HG03565 (cell line): ENCODE results near the gene MCM3.
A peak's percentile ranks its signal among the peaks of the same experiment; 100 is the strongest.

Experiments
- ATAC-seq: cut with Tn5 transposase; IDR thresholded peaks from one replicate; pipeline ENCODE4 v1.9.1; 2021; ENCODE audit warnings: mild to moderate bottlenecking, moderate library complexity; ENCODE audit not compliant: unreplicated experiment

The MCM3 gene

DNA sequence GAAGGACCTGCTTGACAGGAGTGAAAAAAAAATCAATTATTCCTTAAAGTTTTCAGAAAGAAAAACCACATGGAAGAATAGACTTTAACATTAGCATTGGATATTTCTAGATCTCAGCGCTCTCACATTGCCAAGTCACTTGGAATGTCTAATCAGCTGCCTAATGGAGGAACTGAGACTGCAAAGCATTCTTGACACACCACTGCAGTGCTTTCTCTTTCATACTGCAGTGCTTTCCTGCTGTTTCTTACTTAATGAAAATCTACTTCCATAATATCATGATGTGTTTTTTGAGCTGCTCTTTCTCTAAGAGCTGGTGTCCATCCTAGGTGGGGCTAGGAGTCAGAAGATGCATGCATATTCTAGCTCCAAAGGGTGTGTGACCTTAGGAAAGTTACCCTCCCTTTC lies 20.4 kb upstream of the MCM3 start:
- ATAC-seq: peak; percentile 40

DNA sequence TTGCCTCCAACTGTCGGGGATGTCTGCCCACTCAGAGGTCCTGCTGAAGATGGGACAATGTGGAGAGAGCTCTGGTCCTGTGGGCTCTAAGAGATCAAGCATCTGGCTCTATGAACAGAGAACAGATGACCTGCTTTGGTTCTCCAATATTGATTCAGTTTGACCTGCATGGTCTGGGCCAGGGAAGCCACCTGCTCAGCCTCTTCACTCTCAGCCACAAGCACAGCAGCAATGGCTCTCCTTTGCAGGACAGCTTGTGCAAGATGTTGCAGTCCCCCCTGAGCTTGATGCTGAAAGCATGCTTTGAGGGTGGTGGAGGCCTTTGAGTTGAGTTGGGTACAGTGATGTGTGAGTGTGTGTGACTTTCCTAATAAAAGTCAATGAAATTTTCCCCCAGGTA lies 18.6 kb upstream of the MCM3 start:
- no peak for ATAC-seq

DNA sequence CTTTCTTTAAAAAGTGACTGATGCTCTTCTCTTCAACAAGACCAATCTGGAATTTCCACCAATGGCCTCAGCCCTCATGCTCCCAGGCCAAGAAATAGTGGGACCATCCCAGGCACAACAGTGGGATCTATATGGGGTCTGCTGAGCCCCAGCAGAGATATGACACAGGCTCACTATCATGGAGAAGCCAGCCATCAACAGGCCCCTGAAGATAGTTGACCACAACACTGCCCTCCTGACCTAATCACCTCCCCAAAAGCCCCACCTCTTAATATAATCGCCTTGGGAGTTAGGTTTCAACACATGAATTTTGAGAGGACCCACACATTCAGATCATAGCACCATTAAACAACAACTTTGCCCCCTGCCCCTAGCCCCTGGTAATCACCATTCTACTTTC lies 16.8 kb upstream of the MCM3 start:
- no peak for ATAC-seq

DNA sequence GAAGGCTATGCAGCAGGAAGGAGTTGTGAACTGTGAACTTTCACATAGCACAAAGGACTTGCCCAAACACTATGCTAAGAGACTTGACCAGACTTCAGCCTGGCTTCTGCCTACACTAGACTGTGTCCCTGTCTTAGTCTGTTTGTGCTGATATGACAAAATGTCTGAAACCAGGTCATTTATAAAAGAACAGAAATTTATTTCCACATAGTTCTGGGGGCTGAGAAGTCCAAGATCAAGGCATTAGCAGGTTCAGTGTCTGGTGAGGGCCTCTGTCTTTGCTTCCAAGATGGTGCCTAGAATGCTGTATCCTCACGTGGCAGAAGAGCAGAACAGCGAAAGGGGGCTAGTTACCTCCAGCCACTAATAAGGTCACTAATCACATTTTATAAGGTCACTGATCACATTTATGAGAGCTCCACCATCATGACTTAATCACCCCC lies 16.0 kb upstream of the MCM3 start:
- ATAC-seq: no peak

DNA sequence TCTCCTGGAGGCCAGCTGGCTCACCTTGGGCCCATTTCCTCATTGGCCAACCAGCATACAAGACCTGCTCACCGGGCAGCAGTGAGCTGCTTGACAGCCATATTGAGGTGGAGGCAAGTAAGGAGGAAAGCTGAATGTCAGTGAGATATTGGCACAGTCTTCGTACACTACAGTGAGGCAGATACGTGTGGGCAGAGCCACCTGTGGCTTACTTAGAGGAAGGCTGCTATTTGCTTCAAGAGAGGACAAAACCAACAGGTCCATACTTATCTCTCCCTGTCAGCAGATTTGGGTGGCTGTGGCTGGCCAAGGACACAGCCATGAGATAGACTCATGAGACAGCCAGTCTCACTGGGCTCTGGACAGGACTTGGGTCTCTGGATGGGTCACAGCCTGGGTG lies 15.1 kb upstream of the MCM3 start:
- ATAC-seq: no peak

DNA sequence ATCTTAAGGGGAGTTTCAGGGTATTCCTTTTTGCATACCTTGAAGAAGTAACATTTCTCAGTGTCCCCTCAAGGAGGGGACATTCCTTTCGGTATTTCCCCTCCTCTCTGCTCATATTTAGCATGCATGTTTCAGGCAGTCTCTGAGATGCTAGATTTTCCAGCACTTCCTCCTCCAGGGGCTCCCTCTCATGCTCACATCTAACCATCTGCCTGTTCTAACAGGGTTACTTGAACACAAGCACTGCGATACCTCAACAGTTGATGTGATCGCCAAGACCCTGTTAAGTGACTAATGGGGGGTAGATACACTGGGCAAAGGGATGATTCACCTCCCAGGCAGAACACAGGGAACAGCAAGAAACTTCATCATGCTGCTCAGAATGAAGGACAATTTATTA lies 12.9 kb upstream of the MCM3 start:
- ATAC-seq: no peak

DNA sequence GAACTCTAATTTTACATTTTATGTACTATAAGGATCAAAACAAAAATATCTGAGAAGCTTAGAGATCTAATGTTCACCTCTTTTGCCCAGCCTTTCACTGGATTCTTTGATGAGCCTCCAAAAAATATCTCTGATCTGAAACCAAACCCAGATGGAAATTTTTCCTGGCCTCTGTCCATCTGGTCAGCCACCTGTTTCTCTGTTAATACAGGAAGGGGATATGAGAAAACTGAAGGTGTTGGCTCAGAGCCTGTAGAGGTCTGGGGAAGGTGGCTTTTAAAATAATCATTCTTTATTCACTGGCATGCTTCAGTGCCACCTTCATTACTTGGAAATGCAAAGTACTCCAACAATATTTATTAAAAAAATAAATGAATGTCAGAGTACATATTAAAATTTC lies 8.5 kb upstream of the MCM3 start:
- ATAC-seq: no peak

DNA sequence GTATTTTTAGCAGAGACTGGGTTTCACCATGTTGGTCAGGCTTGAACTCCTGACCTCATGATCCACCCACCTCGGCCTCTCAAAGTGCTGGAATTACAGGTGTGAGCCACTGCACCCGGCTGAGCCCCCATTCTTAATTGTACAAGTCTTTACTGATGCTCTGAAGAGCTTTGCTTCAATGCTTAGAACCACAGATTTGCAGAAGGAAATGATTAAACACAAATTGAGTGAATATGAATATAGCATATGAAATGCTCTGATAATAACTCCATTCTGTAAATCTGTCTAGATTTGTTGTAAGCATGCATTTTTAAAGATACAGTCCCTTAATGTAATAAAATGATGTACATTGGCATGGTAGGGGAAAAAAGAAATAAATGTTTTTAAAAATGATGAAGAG lies 4.3 kb upstream of the MCM3 start:
- no peak for ATAC-seq

DNA sequence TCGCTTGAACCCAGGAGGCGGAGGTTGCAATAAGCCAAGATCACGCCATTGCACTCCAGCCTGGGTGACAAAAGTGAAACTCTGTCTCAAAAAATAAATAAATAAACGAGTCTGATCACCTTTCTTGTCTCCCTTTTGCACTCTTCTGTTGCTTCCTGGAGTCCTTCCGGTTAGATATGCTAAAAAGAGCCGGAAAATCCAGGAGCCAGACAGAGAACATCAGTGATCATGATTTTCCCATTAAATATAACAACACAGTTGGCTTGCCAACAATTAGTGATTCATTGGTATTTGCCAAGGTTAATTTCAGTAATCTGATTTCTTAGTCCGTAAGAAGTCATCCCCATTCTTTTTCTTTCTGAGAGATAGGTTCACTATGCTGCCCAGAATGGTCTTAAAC lies 3.7 kb upstream of the MCM3 start:
- no peak for ATAC-seq

DNA sequence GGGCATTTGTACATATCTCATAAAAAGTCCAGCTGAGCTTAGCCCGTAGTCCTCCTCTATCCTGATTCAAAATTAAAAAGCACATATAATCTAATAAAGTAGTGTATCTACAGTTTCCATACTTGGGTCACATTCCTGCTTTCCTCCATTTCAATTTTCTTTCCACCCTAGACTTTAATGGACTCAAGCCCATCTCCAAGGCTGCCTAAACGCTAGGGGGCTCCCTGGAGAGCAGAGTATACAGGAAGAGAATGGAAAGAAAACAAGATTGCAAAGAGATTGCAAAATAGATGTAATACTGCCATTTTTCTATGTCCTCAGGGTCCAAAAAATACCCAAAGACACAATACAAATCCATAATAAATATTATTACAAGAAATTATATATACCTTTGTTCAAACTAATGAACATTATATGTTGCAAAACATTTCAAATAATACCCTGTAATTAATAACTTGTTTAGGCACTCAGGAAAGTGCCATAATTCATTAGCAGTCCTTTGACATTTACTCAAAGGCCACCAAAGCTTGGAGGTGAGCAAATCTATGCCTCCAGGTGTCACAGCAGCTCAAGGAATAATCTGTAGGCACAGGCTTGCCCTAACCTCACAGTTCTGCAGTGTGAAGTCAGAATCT lies 2.4 kb upstream of the MCM3 start:
- no peak for ATAC-seq

DNA sequence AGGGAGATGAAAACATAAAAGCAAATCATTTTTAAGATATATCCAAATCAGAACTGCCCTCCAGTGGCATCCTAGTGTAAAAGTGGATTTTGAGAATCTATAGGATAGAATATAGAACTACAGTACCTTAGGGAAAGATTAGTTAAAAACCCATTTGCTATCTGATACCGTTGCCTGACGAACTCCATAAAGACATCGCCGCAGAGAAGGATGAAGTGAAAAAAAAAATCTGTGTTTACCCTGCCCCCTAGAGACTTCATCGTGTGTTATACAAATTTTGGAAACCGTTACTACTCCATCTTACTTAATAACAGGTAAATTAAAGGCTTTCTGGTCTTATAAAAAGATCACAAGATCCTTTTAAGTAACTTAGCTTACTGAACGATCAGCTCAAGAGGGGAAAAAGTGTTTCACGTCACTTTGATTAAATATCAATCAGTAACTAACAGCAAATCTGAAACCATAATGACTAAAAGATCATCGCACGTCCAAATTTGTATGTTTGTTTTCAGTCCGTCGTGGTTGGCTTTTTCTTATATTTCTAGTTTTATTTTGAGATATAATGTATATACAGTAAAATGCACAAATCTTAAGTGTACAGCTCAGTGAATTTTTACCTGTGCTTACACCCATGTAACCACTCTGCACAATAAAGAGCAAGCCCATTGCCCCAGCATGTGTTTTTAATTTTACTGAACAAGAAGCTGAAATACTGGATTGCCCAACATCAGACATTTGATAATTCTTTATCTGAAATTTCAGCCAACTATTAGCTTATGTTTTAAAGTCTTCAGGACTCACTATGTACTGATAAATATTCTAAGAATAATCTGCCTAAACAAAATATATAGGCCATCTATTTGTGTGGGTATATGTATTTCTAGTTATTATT lies 881 bp upstream of the MCM3 start:
- ATAC-seq: no peak

DNA sequence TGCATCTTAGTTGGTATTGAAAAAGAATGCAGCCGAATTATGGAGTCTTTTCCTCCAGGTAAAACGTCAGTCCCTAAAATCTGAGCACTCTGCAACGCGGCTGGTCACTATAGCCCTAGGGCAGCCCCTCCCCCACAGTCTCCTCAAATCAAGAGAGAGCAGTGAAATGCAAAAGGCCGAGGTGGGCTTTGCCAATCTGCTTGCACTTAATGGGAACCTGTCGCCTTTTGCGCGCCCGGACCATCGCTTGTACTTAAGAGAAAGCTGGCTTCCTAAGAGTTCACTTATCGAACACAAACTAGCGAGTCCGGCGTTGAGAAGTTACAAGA lies 447 bp downstream of the MCM3 start:
- ATAC-seq: no peak

DNA sequence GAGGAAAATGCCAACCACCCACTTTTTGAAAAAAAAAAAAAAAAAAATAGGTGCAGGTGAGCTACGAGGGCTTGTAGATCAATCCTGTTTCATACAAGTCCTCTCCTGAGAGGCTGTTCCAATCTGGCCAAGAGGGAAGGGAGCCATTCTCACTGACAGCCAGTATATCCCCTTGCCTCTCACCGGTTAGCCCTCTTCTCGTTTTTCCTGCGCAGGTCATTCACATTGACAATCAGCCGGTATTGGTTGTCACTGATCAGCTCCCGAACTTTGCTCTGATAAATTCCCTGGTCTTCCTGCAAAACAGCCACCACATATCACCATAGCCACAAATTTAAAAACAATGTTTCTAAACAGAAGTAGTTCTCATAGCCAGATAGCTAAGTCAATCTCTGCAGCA lies 1.4 kb downstream of the MCM3 start:
- no peak for ATAC-seq

DNA sequence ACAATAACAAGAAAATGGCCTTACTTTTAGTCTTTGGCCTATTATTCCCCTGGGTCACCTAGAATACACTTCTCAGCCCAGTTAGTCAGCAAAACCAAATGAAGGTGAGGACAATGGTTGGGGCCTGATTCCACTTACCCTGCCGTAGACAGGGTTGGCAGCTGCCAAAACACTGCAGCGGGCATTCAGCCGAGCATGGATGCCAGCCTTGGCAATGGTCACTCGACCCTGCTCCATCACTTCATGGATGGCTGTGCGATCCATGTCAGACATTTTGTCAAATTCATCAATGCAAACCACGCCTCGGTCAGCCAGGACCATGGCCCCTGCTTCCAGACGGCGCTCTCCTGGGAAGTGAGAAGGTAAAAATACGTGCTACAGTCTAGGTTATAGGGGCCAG lies 8.4 kb downstream of the MCM3 start:
- no peak for ATAC-seq

DNA sequence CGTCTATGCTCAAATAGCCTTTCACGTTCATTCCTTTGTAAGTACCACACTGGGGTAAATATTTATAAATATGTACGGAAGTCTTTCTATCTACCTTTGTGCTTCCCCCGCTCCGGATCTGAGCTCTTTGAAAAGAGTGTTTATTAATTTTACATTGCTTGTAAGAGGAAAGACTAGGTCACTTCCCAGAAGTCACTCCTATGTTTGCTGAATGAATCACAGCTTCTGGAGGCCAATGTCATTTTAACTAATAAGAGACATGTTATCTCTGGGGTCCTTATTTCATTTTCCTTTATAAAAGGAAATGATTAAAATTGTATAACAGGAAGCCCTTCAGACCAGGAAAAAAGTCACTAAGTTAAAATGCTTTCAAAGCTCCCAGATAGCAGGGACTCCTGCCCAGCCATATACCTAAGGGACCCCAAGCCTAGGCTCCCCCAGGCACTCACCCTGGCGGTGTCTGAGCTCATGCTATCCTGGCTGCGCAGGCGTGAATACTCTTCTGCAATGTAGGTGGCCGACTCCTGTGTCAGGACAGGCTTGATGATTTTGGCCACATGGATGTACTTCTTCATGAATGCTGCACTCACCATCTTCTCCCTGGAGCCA lies 12.6 kb downstream of the MCM3 start:
- no peak for ATAC-seq

DNA sequence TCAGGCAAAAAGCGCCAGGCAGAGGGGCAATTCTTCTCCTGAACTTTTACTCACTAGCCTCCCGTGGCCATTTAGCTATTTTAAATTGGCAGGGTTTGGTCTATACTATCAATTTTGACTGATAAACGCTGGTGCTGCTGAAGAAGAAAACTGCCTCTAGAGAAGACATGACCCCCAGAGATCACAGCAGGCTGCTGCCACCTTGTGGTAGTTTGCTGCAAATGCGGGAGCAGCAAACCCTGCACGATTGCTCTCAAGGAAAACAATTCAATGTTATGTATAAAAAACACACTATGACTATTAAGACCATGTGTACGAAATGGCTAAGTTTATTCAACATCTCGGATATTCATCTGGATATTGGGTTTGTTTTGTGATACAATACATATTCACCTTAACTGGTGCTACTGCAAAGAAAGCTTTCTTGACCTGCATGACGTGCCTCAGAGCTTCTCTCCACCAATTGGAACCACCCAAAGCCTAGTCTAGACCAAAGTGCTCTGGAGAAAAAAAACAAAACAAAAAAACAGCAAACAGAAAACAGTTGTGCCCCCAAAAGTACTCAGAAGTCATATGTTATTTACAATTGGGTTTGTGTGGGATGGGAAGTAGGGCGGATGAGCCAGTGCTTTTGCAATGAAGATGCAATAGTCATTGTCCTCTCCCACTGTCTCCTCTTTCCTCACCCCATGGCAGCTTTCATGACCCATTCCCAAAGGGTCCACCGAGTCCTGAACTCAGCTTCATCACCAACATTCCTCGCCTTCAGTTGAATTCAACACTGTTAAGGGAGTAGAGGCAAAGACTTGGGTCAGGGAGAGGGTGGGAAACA lies 20.6 kb downstream of the MCM3 start:
- ATAC-seq: peak; percentile 75

DNA sequence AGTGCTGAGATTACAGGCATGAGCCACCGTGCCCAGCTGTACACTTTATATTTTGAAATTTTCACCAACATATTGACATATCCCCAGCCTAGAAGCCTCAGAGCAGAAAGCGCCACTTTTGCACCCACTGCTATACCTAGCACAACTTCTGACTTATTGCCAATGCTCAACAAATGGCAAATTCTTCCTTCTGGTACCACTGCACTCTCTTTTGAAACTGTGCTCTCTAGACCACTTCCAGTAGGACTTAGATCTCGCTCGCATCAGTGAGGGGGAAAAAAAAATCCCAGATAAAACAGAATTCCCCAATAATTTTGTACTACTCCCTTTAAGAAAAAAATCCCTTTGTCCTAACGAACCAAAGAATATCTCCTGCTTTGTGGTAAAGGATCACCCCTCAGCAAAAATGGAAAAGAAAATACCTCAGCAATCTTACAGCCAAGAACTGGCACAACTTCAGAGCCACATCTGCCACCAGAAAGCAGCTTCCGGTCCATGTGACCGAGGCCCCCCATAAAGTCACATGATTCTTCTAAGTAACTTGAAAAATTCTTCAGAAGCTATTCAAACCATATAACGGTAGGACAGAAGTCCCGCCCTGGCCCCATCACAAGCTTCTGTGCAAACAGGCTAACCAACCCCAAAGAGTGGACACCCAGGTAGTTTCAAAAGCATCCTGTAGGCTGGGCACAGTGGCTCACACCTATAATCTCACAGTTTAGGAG lies 21.8 kb downstream of the MCM3 start:
- ATAC-seq: no peak

DNA sequence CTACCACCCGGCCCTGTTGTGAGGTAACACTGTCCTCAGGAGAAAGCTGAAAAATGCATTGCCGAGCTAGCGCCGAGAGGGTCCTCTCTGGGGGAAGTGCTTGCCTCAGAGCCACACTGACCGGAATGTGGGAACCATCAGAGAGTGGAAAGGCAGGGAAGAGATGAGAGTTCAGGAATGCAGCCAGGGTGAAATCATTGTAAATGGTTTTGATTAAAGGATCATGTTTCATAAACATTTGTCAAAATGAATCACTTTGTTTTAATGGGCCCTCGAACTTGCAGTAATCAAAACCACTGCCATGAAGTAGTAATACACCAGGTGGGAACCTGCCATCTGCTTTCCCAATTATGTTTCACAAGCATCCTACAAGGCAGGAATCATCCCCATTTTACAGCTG lies 23.3 kb downstream of the MCM3 start:
- no peak for ATAC-seq

DNA sequence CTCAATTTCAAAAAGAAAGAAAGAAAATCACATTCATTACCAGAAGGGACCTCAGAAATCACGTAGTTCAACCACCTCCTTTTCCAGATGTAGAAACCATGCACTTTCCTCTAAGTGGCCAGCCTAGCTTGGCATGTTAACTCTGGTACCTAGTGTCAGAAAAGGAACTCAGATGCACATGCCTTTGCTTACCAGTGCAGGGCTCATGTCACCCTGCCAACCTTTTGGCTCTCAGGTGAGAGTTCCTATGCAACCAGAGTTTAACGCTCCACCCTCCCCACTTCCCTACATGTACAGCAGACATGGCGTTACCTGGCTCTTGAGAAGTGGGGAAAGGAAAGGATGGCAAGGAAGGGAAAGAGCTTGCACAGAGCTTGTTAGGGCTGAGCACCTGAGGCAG lies 23.9 kb downstream of the MCM3 start:
- no peak for ATAC-seq

DNA sequence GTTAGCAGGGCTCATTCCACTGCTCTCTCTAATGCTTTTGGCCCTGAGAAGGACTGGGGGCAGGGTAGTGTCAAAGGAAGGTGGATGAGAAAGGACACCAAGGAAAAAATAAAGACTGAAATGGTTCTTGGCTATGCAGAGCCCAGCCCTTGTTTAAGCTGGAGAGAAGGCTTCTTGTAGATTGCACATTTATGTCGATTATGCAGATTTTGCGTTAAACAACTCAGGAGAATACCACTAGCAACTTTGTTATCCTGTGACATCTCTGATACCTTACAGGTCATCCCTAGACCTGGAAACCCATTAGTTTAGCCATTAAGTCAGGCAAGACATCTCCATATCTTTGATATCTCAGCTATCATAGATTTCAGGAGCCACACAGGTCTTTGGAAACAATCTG lies 29.1 kb downstream of the MCM3 start:
- ATAC-seq: no peak
